Spinal cord (tissue), 10 donors: ENCODE data around the gene CHST9. TPM values are rescaled to one million over a fixed set of nuclear protein-coding genes. Genes with fewer than 3 reads are reported as not detected.
"Not testable (repeated sequence)": the region's sequence is repeated elsewhere in the genome, so short reads cannot be mapped to it uniquely, and the experiment has no call there.

Experiments used
- DNase-seq, 6 donors: peaks; one replicate each; pipeline versions ENCODE4 v3.0.0 to v3.0.0-alpha.2; 2013 to 2015; ENCODE audit warnings: low spot score in 6 of 6, low read depth in 4 of 6
- H3K27ac ChIP-seq: one replicate; pipeline ENCODE4 v1.5.1; 2013; ENCODE audit warnings: low read depth, low read length, control low read depth
- H3K27me3 ChIP-seq: one replicate; pipeline ENCODE4 v1.6.1; 2013; ENCODE audit warnings: low read length; ENCODE audit not compliant: control insufficient read depth, insufficient read depth
- H3K36me3 ChIP-seq: one replicate; pipeline ENCODE4 v1.6.1; 2013; ENCODE audit warnings: low read length; ENCODE audit not compliant: control insufficient read depth, insufficient read depth
- H3K4me1 ChIP-seq: one replicate; pipeline ENCODE4 v1.6.1; 2013; ENCODE audit warnings: low read length; ENCODE audit not compliant: control insufficient read depth, insufficient read depth
- H3K4me3 ChIP-seq: one replicate; pipeline ENCODE4 v1.5.1; 2013; ENCODE audit warnings: low read depth, low read length, control low read depth
- H3K9me3 ChIP-seq: one replicate; pipeline ENCODE4 v1.6.1; 2013; ENCODE audit warnings: low read length; ENCODE audit not compliant: control insufficient read depth, insufficient read depth
- WGBS: methylation state at CpG from one replicate; pipeline ENCODE4 v1.1.5; 2013; ENCODE audit warnings: missing lambda C conversion rate; ENCODE audit not compliant: insufficient coverage; 5-methylcytosine and 5-hydroxymethylcytosine counted together
- polyA plus RNA-seq, 2 donors: library from polyadenylated mRNA; unstranded; fragments of 120-200 nt; gene quantifications; one replicate each; pipeline ENCODE4 v1.2.1, GENCODE V29; 2013; ENCODE audit not compliant: insufficient read length in 2 of 2
- total RNA-seq, 2 donors: library from RNA; depleted of rRNA in 1 of 2; stranded (reverse); fragments of 120-200 nt in 1 of 2; fragments of >200 nt in 1 of 2; gene quantifications; one replicate each; pipeline versions ENCODE4 v1.2.3 to v1.2.4, GENCODE V29; 2013 to 2014
- donor health status: healthy.

CHST9 gene
- total and polyA plus RNA-seq, 4 donors, result 5.4 to 10.8 (median 7.2) TPM

DNA sequence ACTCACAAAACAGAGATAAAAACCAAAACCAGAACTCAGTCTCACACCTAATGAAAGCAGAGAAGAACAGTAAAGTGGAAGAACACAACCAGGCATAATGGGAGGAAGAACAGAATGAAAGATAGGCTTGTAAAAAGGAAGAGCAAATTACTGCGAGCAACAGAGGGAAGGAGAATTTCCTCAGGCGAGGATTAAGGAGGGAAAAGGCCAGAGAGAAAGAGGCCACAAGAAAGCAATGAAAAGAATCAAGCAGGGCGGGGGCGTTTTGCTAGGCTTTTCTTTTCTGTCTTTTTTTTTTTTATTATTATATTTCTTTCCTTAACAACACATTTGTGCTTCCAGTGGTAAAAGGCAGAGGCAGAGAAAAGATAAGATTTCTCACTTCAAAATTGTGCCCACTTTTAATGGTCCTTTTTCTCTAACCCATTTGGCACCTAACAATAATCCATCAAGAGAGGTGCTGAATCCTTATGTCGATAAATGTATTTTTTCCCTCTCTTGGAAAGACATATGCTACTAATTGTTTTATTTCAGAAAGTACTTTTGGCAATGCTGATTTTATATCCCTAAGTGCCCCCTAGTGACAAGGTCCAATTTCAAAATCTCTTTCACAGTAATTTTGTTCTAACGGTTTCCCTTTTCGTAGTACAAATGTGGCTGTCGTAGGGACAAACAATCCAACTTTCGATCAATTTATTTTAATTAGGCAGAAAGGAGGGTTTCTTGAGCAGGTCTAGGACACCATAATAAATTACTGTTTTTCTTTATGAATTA, 180.9 kb downstream of the CHST9 start:
- no peaks in the 10 kb centered on the region for H3K27me3 ChIP-seq
- no peaks in the 10 kb centered on the region for H3K36me3 ChIP-seq
- no peak overlapping the region for H3K4me3 ChIP-seq
- no peaks in the 10 kb centered on the region for H3K4me1 ChIP-seq
- H3K27ac ChIP-seq, result no peak overlapping the region
- WGBS, result no CpG with 5 or more reads among the region's 9 CpGs
- H3K9me3 ChIP-seq, result no peaks in the 10 kb centered on the region
- DNase-seq, result peak; percentile 19 to 90 (median 41)

DNA sequence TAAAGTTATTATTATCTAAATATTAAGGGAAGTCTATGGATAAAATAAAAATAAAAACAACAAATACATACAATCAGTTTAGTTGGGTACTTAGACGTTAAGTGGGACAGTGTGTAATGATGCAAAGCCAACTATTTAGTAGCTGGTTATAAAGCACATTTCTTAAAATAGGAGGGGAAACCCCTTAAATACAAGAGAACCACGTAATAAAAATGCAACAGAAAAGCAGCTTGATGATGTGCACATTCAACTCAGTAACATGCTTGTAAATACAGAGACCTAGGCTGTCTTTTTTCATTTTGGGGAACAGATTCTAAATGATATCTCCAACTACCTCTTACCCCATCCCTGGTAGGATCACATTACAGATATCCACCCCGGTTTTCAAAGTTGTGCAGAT, 185.3 kb downstream of the CHST9 start:
- H3K27me3 ChIP-seq, result no peaks in the 10 kb centered on the region
- DNase-seq, result no peak
- H3K36me3 ChIP-seq, result no peaks in the 10 kb centered on the region
- H3K4me3 ChIP-seq, result no peak overlapping the region
- 100% methylated on average over 1 of the region's 3 CpGs for WGBS
- no peaks in the 10 kb centered on the region for H3K4me1 ChIP-seq
- H3K9me3 ChIP-seq, result no peaks in the 10 kb centered on the region
- H3K27ac ChIP-seq, result no peak overlapping the region

DNA sequence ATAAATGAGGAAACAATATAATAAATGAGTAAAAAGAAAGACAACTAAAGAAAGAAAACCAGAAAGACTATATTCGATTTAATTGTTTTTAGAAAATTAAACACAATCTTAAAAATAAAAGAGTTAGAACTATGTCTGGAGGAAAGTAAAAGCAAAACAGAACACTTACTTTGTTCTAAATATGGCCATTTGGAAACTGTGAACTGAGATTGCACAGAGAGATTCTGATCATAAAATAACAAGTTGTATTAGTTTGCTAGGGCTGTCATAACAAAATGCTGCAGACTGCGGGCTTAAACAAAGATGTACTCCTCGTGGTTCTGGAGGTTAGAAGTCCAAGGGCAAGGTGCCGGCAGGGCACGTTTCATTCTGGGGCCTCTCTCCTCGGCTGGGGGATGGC, 191.5 kb downstream of the CHST9 start:
- no peaks in the 10 kb centered on the region for H3K27me3 ChIP-seq
- no peak overlapping the region for H3K27ac ChIP-seq
- no peaks in the 10 kb centered on the region for H3K4me1 ChIP-seq
- no peaks in the 10 kb centered on the region for H3K9me3 ChIP-seq
- H3K36me3 ChIP-seq, result no peaks in the 10 kb centered on the region
- no peak overlapping the region for H3K4me3 ChIP-seq
- WGBS, result 92% methylated on average over 4 of the region's 6 CpGs
- no peak for DNase-seq

DNA sequence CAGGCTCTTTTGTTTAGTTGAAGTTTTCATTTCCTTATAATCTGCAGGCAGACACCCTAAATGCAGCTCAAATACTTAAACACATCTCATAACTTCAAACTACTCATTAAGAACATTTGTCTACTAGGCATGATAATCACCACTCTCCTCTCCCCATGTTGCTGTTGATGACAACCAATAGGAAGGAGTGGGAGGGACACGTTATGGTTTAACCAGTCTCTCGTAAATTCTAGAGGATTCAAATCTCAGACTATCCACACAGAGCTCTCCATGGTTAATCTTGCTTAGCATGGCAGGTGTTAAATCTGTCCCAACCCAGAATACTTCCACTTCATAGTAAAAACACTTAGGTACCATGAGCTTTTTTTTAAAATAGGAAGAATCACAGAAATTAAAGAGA, 192.2 kb downstream of the CHST9 start:
- no peak overlapping the region for H3K4me3 ChIP-seq
- no peaks in the 10 kb centered on the region for H3K27me3 ChIP-seq
- no peaks in the 10 kb centered on the region for H3K4me1 ChIP-seq
- no peaks in the 10 kb centered on the region for H3K9me3 ChIP-seq
- DNase-seq, result no peak
- no peaks in the 10 kb centered on the region for H3K36me3 ChIP-seq
- no peak overlapping the region for H3K27ac ChIP-seq
- WGBS, result no CpG with 5 or more reads among the region's 2 CpGs

DNA sequence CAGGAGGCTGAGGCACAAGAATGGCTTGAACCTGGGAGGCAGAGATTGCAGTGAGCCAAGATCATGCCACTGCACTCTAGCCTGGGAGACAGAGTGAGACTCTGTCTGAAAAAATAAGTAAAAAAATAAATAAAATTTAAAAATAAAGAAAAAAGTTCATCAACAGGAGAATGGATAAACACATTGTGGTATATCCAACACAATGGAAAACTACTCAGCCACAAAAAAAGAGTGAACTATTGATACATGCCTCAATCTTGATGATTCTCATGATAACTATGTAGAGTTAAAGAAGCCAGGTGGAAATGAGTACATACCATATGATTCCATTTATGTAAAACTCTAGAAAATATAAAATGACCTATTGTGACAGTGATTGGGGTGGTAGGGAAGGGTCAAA, 195.3 kb downstream of the CHST9 start:
- no peak overlapping the region for H3K4me3 ChIP-seq
- peaks cover 3% of the 10 kb centered on the region for H3K9me3 ChIP-seq
- no peak for DNase-seq
- no peaks in the 10 kb centered on the region for H3K27me3 ChIP-seq
- H3K36me3 ChIP-seq, result no peaks in the 10 kb centered on the region
- no peaks in the 10 kb centered on the region for H3K4me1 ChIP-seq
- H3K27ac ChIP-seq, result no peak overlapping the region

DNA sequence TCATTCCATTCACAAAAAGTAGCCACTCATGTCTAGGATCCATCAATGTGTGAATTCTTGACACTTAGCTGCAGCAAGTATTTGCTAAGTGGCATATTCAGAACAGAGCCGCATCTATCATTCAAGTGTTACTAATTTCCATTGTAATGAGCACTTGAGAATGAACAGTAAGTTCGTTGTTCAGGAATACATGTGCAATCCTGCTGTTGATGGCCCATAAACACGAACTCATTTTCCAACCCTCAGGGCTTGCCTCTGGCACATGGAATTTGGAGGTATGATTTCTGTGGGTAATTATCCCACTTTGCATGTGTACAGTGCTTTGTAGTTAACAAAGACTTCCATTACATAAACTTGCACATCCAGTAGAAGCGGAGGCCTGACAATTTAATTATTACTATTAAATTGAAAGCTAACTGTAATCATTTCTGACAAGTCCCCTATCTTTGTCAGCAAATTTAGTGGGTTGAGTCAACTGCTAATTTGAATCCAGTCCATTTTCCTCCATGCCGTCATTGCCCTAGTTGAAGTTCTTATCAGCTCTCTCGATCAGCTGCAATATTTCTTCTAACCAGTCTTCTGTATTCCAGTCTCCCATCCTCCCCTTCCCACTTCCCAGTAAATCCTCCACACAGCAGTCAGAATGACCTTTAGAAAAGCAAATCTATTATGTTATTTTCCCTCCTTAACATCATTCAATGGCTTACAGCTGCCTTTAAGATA, 203.6 kb downstream of the CHST9 start:
- Histone ChIP-seq H3K27ac (no peak overlapping the region), H3K9me3 (no peaks in the 10 kb centered on the region), H3K36me3 (no peaks in the 10 kb centered on the region), H3K4me3 (no peak overlapping the region), H3K4me1 (no peaks in the 10 kb centered on the region), H3K27me3 (no peaks in the 10 kb centered on the region)
- 38% methylated on average over 2 of the region's 6 CpGs for WGBS
- peak in 2 of 6 donors; percentile 21 to 41 for DNase-seq

DNA sequence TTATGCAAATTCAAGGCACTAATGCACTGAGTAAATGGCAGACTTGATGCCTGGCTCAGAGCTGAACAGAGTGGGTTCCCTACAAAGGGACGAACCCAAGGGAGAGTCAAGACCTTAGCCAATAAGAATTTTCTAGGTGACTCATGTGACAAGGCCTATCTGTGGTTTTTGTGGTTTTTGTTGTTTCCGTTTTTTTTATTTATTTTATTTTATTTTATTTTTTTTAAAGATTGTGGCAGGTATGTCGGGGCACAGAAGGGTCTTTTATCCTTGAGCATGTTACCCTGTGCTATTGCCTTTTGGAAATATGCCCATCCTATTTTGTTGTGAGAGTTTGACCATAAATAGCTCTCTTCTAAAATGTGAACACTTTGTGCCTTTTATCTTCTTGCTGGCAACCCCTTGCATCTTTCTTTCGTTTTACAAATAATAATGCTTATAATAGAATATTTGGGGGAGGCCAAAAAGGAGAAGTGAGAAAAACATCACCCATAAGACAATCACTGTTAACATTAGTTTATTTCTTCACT, 206.2 kb downstream of the CHST9 start:
- H3K4me1 ChIP-seq, result no peaks in the 10 kb centered on the region
- H3K27ac ChIP-seq, result no peak overlapping the region
- no peak overlapping the region for H3K4me3 ChIP-seq
- H3K27me3 ChIP-seq, result no peaks in the 10 kb centered on the region
- WGBS, result 100% methylated on average over 1 of the region's 4 CpGs
- DNase-seq, result no peak
- H3K9me3 ChIP-seq, result no peaks in the 10 kb centered on the region
- no peaks in the 10 kb centered on the region for H3K36me3 ChIP-seq

DNA sequence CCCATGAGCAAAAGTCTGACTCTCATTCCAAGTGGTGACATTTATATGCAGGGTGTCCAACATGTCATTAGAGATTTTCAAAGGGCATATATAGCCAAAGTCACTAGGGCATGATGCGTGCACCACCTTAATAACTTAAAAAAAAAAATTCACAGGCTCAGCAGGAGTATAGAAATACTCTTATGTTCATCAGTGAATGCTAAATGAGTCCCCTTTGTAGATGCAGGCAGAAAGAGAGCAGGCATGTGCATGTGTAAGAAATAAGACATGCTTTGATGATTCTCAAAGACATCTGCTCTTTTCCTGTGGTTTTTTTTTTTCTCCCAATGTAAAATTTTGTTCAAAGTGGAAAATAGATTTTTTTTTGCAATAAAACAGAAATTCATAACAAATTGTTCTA, 207.3 kb downstream of the CHST9 start:
- no peaks in the 10 kb centered on the region for H3K36me3 ChIP-seq
- no CpG with 5 or more reads among the region's 1 CpG for WGBS
- no peaks in the 10 kb centered on the region for H3K4me1 ChIP-seq
- peak in 2 of 6 donors; percentile 22 to 76 for DNase-seq
- H3K4me3 ChIP-seq, result no peak overlapping the region
- no peak overlapping the region for H3K27ac ChIP-seq
- no peaks in the 10 kb centered on the region for H3K27me3 ChIP-seq
- no peaks in the 10 kb centered on the region for H3K9me3 ChIP-seq

DNA sequence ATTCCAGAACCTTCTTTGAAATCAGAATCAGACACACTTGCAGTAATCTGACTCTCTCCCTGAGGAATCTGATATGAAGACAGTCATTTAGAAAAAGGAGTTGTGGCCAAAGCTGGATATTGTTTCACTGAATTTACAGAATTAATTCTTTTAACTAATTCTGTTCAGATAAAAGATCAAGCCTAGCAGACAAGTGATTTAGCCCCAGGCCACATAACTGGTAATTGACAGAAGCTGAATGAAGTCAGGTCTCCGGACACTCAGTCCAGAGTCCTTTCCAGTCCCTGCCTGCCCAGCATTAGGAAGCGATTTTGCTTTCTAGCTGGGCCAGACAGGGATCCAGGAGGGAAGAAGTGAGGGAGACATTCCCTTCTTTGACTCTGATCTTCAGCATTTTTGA, 208.9 kb downstream of the CHST9 start:
- Histone ChIP-seq H3K27me3 (no peaks in the 10 kb centered on the region), H3K4me3 (no peak overlapping the region), H3K36me3 (peaks cover 2% of the 10 kb centered on the region), H3K9me3 (no peaks in the 10 kb centered on the region), H3K4me1 (no peaks in the 10 kb centered on the region), H3K27ac (no peak overlapping the region)
- WGBS, result 75% methylated on average over 2 of the region's 2 CpGs
- DNase-seq, result no peak

DNA sequence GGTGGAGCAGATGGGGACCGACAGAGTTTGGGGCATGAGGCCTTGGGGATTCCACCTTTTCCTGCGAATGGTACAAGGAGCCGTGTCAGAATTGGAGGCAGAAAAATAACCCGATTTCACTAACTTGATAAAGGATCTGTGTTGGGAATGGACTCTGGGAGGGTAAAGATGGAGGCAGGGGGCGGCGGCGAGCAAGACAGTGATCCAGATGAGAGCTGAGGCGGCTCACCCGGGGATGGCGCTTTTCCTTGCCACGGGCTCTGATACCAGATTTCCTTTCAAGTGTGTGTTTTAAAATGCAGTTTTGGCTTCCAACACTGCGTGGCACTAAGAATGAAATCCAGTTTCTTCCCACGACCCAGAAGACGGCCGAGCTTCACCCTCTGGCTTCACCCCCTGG, 212.6 kb downstream of the CHST9 start:
- H3K27me3 ChIP-seq, H3K27ac ChIP-seq, H3K4me3 ChIP-seq, H3K36me3 ChIP-seq, H3K4me1 ChIP-seq, H3K9me3 ChIP-seq, DNase-seq: not testable (repeated sequence)
- WGBS, result 95% methylated on average over 15 of the region's 15 CpGs
